Endothelial cell of umbilical vein (primary cell): ENCODE data around the gene GPA33. TPM values are rescaled to one million over a fixed set of nuclear protein-coding genes. Genes with fewer than 3 reads are reported as not detected.

Source experiments
- BruUV-seq: library from RNA; stranded (reverse); fragments of 400-500 nt; replicated peaks from 2 replicates; lab custom pipeline; 2021; lab: Mats Ljungman, UMichigan
- CTCF ChIA-PET: fragments of 300-600, 350-600 bp; sonication (Branson Sonifier 250); formaldehyde crosslinking; loops from one replicate; lab custom pipeline; 2021; ENCODE audit warnings: antibody characterized with exemption, inconsistent platforms; lab: Charles Lee
- POLR2A ChIA-PET: fragments of 300-600, 350-600 bp; sonication (Branson Sonifier 250); formaldehyde crosslinking; loops from one replicate; lab custom pipeline; 2021; ENCODE audit warnings: antibody characterized with exemption, inconsistent platforms; lab: Charles Lee
- DNase-seq: peaks from one replicate; pipeline ENCODE4 v3.0.0-alpha.2; 2011; ENCODE audit warnings: low read depth, low spot score
- FAIRE-seq: peaks from 2 replicates; lab custom pipeline; 2011; peaks lifted over from hg19 to GRCh38; lab: Jason Lieb, UNC
- H2AFZ ChIP-seq: 2 replicates; pipeline ENCODE4 v1.6.0; 2012; ENCODE audit warnings: low read depth, low read length, control low read depth, inconsistent platforms
- H3K27ac ChIP-seq: 2 replicates; pipeline ENCODE4 v1.5.1; 2011; ENCODE audit warnings: low read depth, mild to moderate bottlenecking, control low read depth, low read length, moderate library complexity; ENCODE audit not compliant: insufficient read depth
- H3K27me3 ChIP-seq, 2 experiments: 2 replicates each; pipeline versions ENCODE4 v1.6.0 to v1.6.1; 2011; ENCODE audit warnings: low read length in 2 of 2, mixed read lengths in 1 of 2; ENCODE audit not compliant: control insufficient read depth in 2 of 2, insufficient read depth in 2 of 2
- H3K36me3 ChIP-seq, 2 experiments: 2 replicates in 1 of 2; 3 replicates in 1 of 2; pipeline ENCODE4 v1.5.1; 2011; ENCODE audit warnings: low read length in 2 of 2, mild to moderate bottlenecking in 1 of 2, moderate library complexity in 1 of 2; ENCODE audit not compliant: control insufficient read depth in 2 of 2, insufficient read depth in 2 of 2; ENCODE audit errors: extremely low read depth in 1 of 2
- H3K4me1 ChIP-seq: 3 replicates; pipeline ENCODE4 v1.5.1; 2011; ENCODE audit warnings: mild to moderate bottlenecking, low read length; ENCODE audit not compliant: control insufficient read depth, insufficient read depth; ENCODE audit errors: extremely low read depth
- H3K4me2 ChIP-seq: 2 replicates; pipeline ENCODE4 v1.6.1; 2011; ENCODE audit warnings: low read length, control low read depth, mixed read lengths; ENCODE audit not compliant: insufficient read depth
- H3K4me3 ChIP-seq, 3 experiments: fragments of 200-600 bp in 1 of 3; sonication (generic), shearing (Covaris generic) in 1 of 3; replicated peaks in 1 of 3; 2 replicates each; pipeline ENCODE4 v1.5.1; 2011 to 2016; ENCODE audit warnings: control low read depth in 3 of 3, low read length in 3 of 3, mild to moderate bottlenecking in 2 of 3, inconsistent platforms in 1 of 3, low read depth in 1 of 3, moderate library complexity in 1 of 3; ENCODE audit not compliant: insufficient read depth in 1 of 3
- H3K79me2 ChIP-seq: 2 replicates; pipeline ENCODE4 v1.6.0; 2012; ENCODE audit warnings: low read length, inconsistent platforms; ENCODE audit not compliant: control insufficient read depth, insufficient read depth
- H3K9ac ChIP-seq: replicated peaks from 2 replicates; pipeline ENCODE3; 2011; ENCODE audit warnings: low read length, control low read depth; ENCODE audit not compliant: insufficient read depth; ENCODE audit errors: extremely low read depth
- H3K9me1 ChIP-seq: replicated peaks from 3 replicates; pipeline ENCODE4 v1.6.0; 2011; ENCODE audit warnings: mild to moderate bottlenecking, low read length; ENCODE audit not compliant: control insufficient read depth, insufficient read depth; ENCODE audit errors: extremely low read depth
- H3K9me3 ChIP-seq: replicated peaks from 2 replicates; pipeline ENCODE4 v1.5.1; 2012; ENCODE audit warnings: low read length, inconsistent platforms; ENCODE audit not compliant: control insufficient read depth, insufficient read depth
- H4K20me1 ChIP-seq: replicated peaks from 2 replicates; pipeline ENCODE3; 2011; ENCODE audit warnings: mild to moderate bottlenecking, low read length; ENCODE audit not compliant: control insufficient read depth, insufficient read depth; ENCODE audit errors: extremely low read depth
- EZH2 ChIP-seq: IDR thresholded peaks from 2 replicates; pipeline ENCODE4 v1.6.1; 2012; ENCODE audit warnings: borderline replicate concordance, low read depth, mild to moderate bottlenecking, moderate library complexity, low read length, inconsistent platforms; ENCODE audit not compliant: severe bottlenecking
- FOS ChIP-seq: IDR thresholded peaks from 2 replicates; pipeline ENCODE4 v1.6.1; 2011; ENCODE audit warnings: mild to moderate bottlenecking, low read length, moderate library complexity, borderline replicate concordance; ENCODE audit not compliant: insufficient read depth
- GATA2 ChIP-seq: IDR thresholded peaks from 2 replicates; pipeline ENCODE4 v1.7.0; 2011; ENCODE audit warnings: low read depth, mild to moderate bottlenecking, moderate library complexity, mixed read lengths, low read length; ENCODE audit not compliant: insufficient read length, insufficient read depth
- MYC ChIP-seq: IDR thresholded peaks from one replicate; pipeline ENCODE4 v1.6.1; 2011; ENCODE audit warnings: mild to moderate bottlenecking, low read depth, low read length
- POLR2AphosphoS5 ChIP-seq: IDR thresholded peaks from 2 replicates; pipeline ENCODE4 v1.6.1; 2012; ENCODE audit warnings: low read depth, mild to moderate bottlenecking, control low read depth, low read length, moderate library complexity; ENCODE audit not compliant: insufficient read depth
- dilution Hi-C: fragments of 300-500 bp; cut with MboI; formaldehyde crosslinking; loops from one replicate; pipeline ENCODE4 v1.15.0; 2019; ENCODE audit warnings: low sequenced_read_pairs; ENCODE audit not compliant: extremely low pct_ligation_motif_present
- intact Hi-C: fragments of 100-400 bp; cut with micrococcal nuclease; formaldehyde crosslinking; loops from one replicate; pipeline ENCODE4 v1.10.0; 2022
- polyA plus RNA-seq, 4 experiments: library from polyadenylated mRNA; depleted of rRNA in 3 of 4; stranded (reverse) in 3 of 4; unstranded in 1 of 4; fragments of >200 nt; gene quantifications; 2 replicates each; pipeline versions ENCODE4 v1.2.1 to v1.2.3, GENCODE V29; 2011 to 2012; ENCODE audit warnings: missing spikeins in 1 of 4
- total RNA-seq: library from RNA; stranded (reverse); gene quantifications from 2 replicates; pipeline ENCODE4 v1.2.3, GENCODE V29; 2021
- TF ChIP-seq, protein P1 (sequence below): IDR thresholded peaks from 2 replicates; pipeline ENCODE4 v1.6.1; 2011; ENCODE audit not compliant: insufficient read depth, insufficient read length
- TF ChIP-seq, protein P2 (sequence below), 2 donors: IDR thresholded peaks; 1 replicate in 1 of 2; 2 replicates in 1 of 2; pipeline ENCODE4 v1.5.1; 2011; ENCODE audit warnings: low read length in 2 of 2, mild to moderate bottlenecking in 2 of 2, moderate library complexity in 2 of 2, control low read depth in 1 of 2, inconsistent platforms in 1 of 2, low read depth in 1 of 2; ENCODE audit not compliant: insufficient read depth in 1 of 2; ENCODE audit errors: extremely low read depth in 1 of 2

The GPA33 gene
- total and polyA plus RNA-seq, 2 donors (not counting 3 experiments of a cell fraction or from before 2014, with no cell fraction given): not detected

DNA sequence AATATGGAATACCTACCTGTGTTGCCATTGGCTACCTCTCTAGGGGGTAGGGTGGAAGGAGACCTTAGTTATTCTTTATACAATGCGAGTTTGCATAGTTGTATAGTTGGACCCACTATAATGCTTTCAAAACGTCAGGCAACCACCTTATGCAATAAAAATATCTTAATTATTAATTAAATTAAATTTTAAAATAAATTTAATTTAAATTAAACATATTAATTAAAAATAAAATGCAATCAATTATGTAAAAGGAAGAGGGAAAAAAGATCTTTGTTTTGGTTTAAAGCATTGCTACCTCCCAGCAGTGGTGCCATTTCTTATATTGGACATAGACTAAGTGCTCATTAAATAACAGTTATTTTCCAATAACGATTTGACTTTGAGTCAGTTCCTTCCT is 22.3 kb downstream of the GPA33 start:
- Histone ChIP-seq H3K9me1 (no peaks in the 10 kb centered on the region), H2AFZ (no peak overlapping the region), H3K27me3 (peaks cover 0 to 9% of the 10 kb centered on the region in 2 experiments), H3K4me3 (no peak overlapping the region), H3K36me3 (no peaks in the 10 kb centered on the region), H3K27ac (no peak overlapping the region), H3K9me3 (no peaks in the 10 kb centered on the region), H3K9ac (no peak overlapping the region), H3K4me1 (no peaks in the 10 kb centered on the region), H4K20me1 (no peaks in the 10 kb centered on the region), H3K79me2 (no peaks in the 10 kb centered on the region), H3K4me2 (no peak overlapping the region)
- POLR2A ChIA-PET: no interaction called here
- intact Hi-C loops: loop anchor here (5.0 kb wide), 2 partner anchors 54 to 619 kb away; no protein-coding TSS in a partner anchor
- CTCF ChIA-PET: interaction anchor here (1.0 to 1.6 kb wide), 3 partner anchors 9 to 465 kb away, joined by 3 to 17 read pairs (median 3); no protein-coding TSS in a partner anchor
- TF ChIP-seq MYC (no peak), POLR2AphosphoS5 (no peak)
- no peak for FAIRE-seq
- dilution Hi-C loops: no loop called here
- BruUV-seq: no TSS peak
- DNase-seq: no peak

DNA sequence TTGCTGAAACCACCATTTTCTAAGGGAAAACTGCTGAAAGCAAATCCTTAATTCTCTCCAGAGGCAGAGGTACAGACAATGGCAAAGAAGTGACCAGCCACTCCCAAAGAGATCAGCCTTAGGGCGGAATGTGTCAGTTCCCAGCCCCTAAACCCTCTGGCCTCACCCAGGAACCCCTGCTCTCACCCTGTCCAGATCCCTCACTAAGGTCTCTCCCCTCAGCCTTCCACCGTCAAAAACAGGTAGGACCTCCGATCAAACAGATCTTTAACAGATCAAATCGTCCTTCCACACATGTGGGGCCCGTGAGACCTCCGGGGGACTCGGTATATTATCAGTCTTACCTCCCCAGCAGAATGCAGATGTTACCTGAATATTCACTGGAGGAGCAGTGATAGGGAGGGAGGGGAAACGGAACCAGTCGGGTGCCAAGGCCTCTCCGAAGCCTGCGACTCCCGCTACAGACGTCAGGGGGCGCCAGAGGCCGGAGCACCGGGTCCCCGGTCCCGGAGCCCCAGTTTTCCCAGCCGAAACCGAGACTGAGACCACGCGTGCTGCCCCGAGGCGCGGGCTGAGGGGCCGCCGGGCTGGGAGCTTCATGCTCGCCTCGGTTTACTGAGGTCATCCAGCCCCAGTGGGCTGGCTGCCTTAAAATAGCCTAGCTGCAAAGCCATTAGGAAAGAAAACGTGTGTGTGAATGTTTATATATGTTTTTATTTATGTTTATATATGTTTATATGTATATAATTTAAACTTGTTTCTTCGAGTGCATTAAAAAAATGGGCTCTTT is 23.6 kb downstream of the GPA33 start:
- TF ChIP-seq POLR2AphosphoS5 (no peak), GATA2 (no peak), FOS (no peak), MYC (no peak), EZH2 (peak; percentile 49)
- TF ChIP-seq, protein P1, sequence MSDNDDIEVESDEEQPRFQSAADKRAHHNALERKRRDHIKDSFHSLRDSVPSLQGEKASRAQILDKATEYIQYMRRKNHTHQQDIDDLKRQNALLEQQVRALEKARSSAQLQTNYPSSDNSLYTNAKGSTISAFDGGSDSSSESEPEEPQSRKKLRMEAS: no peak
- TF ChIP-seq, protein P2, sequence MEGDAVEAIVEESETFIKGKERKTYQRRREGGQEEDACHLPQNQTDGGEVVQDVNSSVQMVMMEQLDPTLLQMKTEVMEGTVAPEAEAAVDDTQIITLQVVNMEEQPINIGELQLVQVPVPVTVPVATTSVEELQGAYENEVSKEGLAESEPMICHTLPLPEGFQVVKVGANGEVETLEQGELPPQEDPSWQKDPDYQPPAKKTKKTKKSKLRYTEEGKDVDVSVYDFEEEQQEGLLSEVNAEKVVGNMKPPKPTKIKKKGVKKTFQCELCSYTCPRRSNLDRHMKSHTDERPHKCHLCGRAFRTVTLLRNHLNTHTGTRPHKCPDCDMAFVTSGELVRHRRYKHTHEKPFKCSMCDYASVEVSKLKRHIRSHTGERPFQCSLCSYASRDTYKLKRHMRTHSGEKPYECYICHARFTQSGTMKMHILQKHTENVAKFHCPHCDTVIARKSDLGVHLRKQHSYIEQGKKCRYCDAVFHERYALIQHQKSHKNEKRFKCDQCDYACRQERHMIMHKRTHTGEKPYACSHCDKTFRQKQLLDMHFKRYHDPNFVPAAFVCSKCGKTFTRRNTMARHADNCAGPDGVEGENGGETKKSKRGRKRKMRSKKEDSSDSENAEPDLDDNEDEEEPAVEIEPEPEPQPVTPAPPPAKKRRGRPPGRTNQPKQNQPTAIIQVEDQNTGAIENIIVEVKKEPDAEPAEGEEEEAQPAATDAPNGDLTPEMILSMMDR (IDR thresholded peaks at IDR 0.05; ENCODE audit: extremely low read depth in 1 of 2, insufficient read depth in 1 of 2, low read depth in 1 of 2, low read length in 2 of 2): peak; percentile 94 to 98
- Histone ChIP-seq H3K9ac (no peak overlapping the region), H3K36me3 (no peaks in the 10 kb centered on the region), H3K4me3 (no peak overlapping the region), H3K4me2 (peak overlapping the region; percentile 59), H3K9me3 (no peaks in the 10 kb centered on the region), H3K4me1 (no peaks in the 10 kb centered on the region), H3K27ac (no peak overlapping the region), H4K20me1 (no peaks in the 10 kb centered on the region), H3K27me3 (peaks cover 0 to 9% of the 10 kb centered on the region in 2 experiments), H3K79me2 (no peaks in the 10 kb centered on the region), H2AFZ (peak overlapping the region; percentile 65), H3K9me1 (no peaks in the 10 kb centered on the region)
- peak; percentile 43 for DNase-seq
- BruUV-seq: no TSS peak
- CTCF ChIA-PET: interaction anchor here (0.7 to 12.6 kb wide), 22 partner anchors 8 to 492 kb away, joined by 3 to 509 read pairs (median 4); partner anchors contain the start of genes CREG1 and POU2F1
- POLR2A ChIA-PET: no interaction called here
- intact Hi-C loops (loop anchor here (1.0 to 5.0 kb wide), 7 partner anchors 56 to 621 kb away; partner anchors contain the start of gene POU2F1), dilution Hi-C loops (no loop called here)
- FAIRE-seq: peak; percentile 74
